Measurements from ENCODE around the gene DYNLT4. TPM values are rescaled to one million over a fixed set of nuclear protein-coding genes. Genes with fewer than 3 reads are reported as not detected.

DYNLT4 gene
- total RNA-seq, 6 donors from 2014 or later: 1.2 to 38.8 (median 10.9) TPM

DNA sequence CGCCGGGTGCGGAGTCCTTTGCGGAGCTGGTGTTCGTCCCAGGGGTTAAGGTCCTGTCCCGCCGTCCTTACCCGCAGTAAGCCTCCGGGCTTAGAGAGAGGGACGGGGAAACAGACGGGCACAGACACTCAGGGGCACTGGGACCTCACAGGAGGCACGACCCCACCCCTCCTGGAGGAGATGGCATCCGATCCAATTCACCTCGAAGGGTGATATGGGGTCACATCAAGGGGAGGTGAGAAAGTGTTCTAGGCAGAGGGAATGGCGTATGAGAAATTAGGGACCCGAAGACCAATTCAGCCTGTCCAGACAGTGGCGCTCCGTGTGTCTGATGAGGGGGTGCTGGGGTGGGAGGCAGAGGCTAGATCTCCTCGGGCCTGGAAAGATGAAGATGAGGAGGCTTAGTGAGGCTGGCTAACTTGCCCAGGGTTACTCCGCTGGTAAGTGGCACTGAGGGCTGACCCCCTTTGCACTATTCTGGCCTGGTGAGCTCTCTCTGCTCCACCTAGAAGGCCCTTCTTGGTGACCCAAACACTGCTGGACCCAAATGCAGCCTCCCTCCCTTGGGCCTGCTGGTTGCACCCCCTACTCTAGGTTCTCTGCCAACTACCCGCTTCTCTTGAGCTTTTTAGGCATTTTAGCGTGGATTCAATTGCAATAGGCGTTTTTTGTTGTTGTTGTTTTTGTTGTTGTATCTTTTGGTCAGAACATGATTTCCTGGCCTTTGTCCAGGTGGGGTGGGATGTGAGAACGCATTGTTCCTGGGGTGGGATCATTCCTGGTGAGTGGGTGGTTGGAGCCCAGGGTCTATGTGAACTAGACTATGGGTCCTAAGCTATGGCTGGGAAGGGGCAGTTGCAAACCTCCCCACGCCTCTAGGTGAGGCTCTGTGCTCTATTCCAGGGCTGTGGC lies 13.4 kb upstream of the DYNLT4 start:
- H3K27me3 ChIP-seq: no peaks in the 10 kb centered on the region
- H3K36me3 ChIP-seq: peaks cover 0 to 4% (median 0%) of the 10 kb centered on the region in 4 donors
- ATAC-seq (ENCODE audit: low FRiP score in 2 of 2) (peak; percentile 27 to 70), DNase-seq (peak in 1 of 2 donors; percentile 91)
- H3K4me3 ChIP-seq: peak overlapping the region; percentile 11 to 61 (median 51)
- no peak for TF ChIP-seq POLR2AphosphoS5 (IDR thresholded peaks at IDR 0.05)
- TF ChIP-seq EP300 (IDR thresholded peaks at IDR 0.05): no peak
- TF ChIP-seq, protein P1, sequence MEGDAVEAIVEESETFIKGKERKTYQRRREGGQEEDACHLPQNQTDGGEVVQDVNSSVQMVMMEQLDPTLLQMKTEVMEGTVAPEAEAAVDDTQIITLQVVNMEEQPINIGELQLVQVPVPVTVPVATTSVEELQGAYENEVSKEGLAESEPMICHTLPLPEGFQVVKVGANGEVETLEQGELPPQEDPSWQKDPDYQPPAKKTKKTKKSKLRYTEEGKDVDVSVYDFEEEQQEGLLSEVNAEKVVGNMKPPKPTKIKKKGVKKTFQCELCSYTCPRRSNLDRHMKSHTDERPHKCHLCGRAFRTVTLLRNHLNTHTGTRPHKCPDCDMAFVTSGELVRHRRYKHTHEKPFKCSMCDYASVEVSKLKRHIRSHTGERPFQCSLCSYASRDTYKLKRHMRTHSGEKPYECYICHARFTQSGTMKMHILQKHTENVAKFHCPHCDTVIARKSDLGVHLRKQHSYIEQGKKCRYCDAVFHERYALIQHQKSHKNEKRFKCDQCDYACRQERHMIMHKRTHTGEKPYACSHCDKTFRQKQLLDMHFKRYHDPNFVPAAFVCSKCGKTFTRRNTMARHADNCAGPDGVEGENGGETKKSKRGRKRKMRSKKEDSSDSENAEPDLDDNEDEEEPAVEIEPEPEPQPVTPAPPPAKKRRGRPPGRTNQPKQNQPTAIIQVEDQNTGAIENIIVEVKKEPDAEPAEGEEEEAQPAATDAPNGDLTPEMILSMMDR (IDR thresholded peaks at IDR 0.05): no peak
- TF ChIP-seq POLR2A (IDR thresholded peaks at IDR 0.05): no peak
- peak overlapping the region; percentile 86 to 96 (median 91) for H3K27ac ChIP-seq
- no peaks in the 10 kb centered on the region for H3K9me3 ChIP-seq
- peaks cover 15 to 29% (median 17%) of the 10 kb centered on the region in 4 donors for H3K4me1 ChIP-seq
- WGBS, 2 donors: 33 to 36% methylated on average over 20 to 23 of the region's 25 CpGs

DNA sequence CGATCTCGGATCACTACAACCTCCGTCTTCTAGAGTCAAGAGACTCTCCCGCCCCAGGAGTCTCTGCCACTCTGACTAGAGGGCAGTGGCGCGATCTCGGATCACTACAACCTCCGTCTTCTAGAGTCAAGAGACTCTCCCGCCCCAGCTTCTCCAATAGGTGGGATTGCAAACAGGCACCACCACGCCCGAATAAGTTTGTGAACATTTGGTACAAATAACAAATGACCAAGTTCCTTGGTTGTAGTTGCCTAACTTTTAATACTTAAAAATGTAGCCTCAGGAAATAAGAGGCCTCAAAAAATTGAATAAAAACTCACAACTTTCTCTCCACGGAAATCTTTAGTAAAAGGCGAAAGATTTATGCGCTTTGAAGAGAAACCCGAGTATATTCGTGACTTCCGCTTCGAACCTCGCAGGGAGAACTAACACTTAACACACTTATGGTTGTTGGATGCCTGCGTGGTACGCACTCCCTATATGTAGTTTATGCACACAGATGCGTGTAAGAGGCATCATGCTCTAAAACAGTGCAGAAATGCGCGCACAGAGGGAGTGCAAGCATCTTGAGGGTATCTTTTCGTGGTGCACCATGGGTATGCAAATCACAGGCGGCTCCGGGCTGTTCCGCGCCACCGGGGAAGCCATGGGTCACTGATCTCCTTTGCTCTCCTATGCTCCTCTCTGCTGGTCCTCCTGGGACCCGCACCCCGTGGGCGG lies 12.6 kb upstream of the DYNLT4 start:
- DNase-seq (peak in 1 of 2 donors; percentile 83), ATAC-seq (ENCODE audit: low FRiP score in 2 of 2) (peak; percentile 88 to 94)
- peak overlapping the region; percentile 86 to 96 (median 91) for H3K27ac ChIP-seq
- peaks cover 0 to 4% (median 0%) of the 10 kb centered on the region in 4 donors for H3K36me3 ChIP-seq
- peak overlapping the region; percentile 11 to 61 (median 51) for H3K4me3 ChIP-seq
- TF ChIP-seq POLR2AphosphoS5 (IDR thresholded peaks at IDR 0.05) (peak; percentile 79 to 96), POLR2A (IDR thresholded peaks at IDR 0.05) (peak in 3 of 4 donors; percentile 44 to 91 (median 87)), EP300 (IDR thresholded peaks at IDR 0.05) (no peak)
- TF ChIP-seq, protein P1 (IDR thresholded peaks at IDR 0.05): peak in 4 of 6 experiments; percentile 9 to 47 (median 29)
- 1 to 3% methylated on average over 25 to 33 of the region's 33 CpGs for WGBS, 2 donors
- no peaks in the 10 kb centered on the region for H3K9me3 ChIP-seq
- H3K27me3 ChIP-seq: no peaks in the 10 kb centered on the region
- peaks cover 15 to 37% (median 20%) of the 10 kb centered on the region in 4 donors for H3K4me1 ChIP-seq

DNA sequence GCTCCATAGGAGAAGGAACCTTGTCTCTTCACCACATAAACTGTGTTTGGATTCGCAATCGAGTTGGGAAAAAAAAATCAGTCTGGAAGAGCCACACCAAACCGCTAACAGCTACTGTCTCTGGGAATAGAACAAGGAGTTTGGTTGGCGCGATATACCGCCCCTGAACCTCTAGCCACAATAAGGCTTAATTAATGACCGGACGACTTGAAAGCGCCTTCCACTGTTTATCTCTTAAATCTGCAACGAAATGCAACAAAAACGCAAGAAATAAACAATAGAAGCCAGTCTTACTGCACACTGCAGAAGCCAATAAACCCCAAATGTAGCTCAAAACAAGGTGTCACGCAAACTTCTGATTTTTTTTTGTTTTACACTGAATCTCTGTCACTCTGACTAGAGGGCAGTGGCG lies 12.1 kb upstream of the DYNLT4 start:
- TF ChIP-seq, protein P1 (IDR thresholded peaks at IDR 0.05): no peak
- peak overlapping the region; percentile 86 to 96 (median 91) for H3K27ac ChIP-seq
- no peaks in the 10 kb centered on the region for H3K27me3 ChIP-seq
- H3K4me3 ChIP-seq: peak overlapping the region in 3 of 4 donors; percentile 48 to 61 (median 54)
- 2 to 3% methylated on average over 13 of the region's 13 CpGs for WGBS, 2 donors
- peak in 1 of 2 donors; percentile 7 for ATAC-seq (ENCODE audit: low FRiP score in 2 of 2)
- H3K36me3 ChIP-seq: peaks cover 0 to 4% (median 0%) of the 10 kb centered on the region in 4 donors
- no peaks in the 10 kb centered on the region for H3K9me3 ChIP-seq
- H3K4me1 ChIP-seq: peaks cover 16 to 43% (median 24%) of the 10 kb centered on the region in 4 donors
- DNase-seq: no peak

DNA sequence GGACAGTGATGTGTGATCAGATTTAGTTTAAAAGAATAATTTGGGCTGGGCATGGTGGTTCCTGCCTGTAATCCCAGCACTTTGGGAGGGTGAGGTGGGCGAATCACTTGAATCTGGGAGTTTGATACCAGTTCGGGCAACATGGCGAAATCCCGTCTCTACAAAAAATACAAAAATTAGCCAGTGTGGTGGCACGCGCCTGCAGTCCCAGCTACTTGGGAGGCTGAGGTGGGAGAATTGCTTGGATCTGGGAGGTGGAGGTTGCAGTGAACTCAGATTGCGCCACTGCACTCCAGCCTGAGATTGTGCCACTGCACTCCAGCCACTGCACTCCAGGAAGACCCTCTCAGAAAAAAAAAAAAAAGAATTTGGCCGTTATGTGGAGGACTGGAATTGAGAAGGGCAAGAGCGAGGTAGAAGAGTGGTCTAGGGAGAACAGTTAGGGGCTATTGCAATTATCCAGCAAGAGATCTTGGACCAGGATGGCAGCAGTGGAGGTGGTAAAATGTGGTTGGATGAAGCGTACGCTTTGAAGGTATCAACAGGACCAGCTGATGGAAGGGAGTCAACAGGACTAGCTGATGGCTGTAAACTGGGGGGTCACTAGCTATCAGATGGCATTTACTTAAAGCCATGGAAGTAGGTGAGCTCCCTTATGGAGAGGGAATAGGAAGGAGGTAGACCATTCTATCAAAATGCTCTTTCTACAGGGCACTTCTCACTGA lies 10.8 kb upstream of the DYNLT4 start:
- H3K36me3 ChIP-seq: peaks cover 0 to 4% (median 0%) of the 10 kb centered on the region in 4 donors
- H3K27me3 ChIP-seq: no peaks in the 10 kb centered on the region
- no peak for ATAC-seq (ENCODE audit: low FRiP score in 2 of 2)
- DNase-seq: no peak
- H3K9me3 ChIP-seq: no peaks in the 10 kb centered on the region
- WGBS, 2 donors: 92 to 94% methylated on average over 11 of the region's 11 CpGs
- peaks cover 25 to 53% (median 35%) of the 10 kb centered on the region in 4 donors for H3K4me1 ChIP-seq
- peak overlapping the region in 1 of 4 donors; percentile 89 for H3K27ac ChIP-seq
- TF ChIP-seq POLR2A (IDR thresholded peaks at IDR 0.05): no peak
- no peak for TF ChIP-seq POLR2AphosphoS5 (IDR thresholded peaks at IDR 0.05)
- TF ChIP-seq, protein P1 (IDR thresholded peaks at IDR 0.05): no peak
- H3K4me3 ChIP-seq: no peak overlapping the region
